Fibroblast of pulmonary artery (primary cell): ENCODE data around the gene MTRF1L.

ENCODE experiments used
- DNase-seq: peaks from one replicate; pipeline ENCODE4 v3.0.0-alpha.2; 2010; ENCODE audit warnings: low read depth
- H3K4me3 ChIP-seq: replicated peaks from 2 replicates; pipeline ENCODE4 v1.5.1; 2011; ENCODE audit warnings: low read depth, mild to moderate bottlenecking, control low read depth, low read length, moderate library complexity
- TF ChIP-seq, protein P1 (sequence below): IDR thresholded peaks from 2 replicates; pipeline ENCODE4 v1.5.1; 2011; ENCODE audit warnings: mild to moderate bottlenecking, control low read depth, low read length, inconsistent platforms; ENCODE audit errors: missing control alignments

The MTRF1L gene

DNA sequence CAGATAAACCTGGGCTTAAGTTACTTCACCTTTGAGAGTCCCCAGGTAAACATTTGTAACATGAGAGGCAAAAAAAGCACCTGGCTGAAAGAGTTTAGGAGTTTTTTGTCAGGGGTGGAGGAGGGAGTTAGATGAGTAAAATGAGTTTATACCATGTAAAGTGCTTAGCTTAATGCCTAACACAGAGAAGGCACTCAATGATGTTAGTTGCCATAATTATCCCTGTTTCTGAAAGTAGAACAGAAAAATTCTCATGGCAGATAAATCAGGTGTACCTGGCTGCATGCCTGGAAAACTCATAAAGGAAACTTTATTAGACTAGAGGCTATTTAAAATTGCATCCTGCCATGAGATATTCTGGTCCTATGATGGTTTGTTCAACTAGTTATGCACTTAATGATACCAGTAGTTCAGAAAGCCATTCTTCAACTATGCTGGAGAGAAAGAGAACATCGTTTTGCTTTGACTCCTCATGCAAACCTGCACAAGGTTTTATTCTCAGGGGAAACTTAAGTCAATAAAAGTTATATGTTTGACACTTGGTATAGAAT is 60.1 kb downstream of the MTRF1L start:
- DNase-seq, result no peak
- no peak overlapping the region for H3K4me3 ChIP-seq
- TF ChIP-seq, protein P1, sequence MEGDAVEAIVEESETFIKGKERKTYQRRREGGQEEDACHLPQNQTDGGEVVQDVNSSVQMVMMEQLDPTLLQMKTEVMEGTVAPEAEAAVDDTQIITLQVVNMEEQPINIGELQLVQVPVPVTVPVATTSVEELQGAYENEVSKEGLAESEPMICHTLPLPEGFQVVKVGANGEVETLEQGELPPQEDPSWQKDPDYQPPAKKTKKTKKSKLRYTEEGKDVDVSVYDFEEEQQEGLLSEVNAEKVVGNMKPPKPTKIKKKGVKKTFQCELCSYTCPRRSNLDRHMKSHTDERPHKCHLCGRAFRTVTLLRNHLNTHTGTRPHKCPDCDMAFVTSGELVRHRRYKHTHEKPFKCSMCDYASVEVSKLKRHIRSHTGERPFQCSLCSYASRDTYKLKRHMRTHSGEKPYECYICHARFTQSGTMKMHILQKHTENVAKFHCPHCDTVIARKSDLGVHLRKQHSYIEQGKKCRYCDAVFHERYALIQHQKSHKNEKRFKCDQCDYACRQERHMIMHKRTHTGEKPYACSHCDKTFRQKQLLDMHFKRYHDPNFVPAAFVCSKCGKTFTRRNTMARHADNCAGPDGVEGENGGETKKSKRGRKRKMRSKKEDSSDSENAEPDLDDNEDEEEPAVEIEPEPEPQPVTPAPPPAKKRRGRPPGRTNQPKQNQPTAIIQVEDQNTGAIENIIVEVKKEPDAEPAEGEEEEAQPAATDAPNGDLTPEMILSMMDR, result no peak

DNA sequence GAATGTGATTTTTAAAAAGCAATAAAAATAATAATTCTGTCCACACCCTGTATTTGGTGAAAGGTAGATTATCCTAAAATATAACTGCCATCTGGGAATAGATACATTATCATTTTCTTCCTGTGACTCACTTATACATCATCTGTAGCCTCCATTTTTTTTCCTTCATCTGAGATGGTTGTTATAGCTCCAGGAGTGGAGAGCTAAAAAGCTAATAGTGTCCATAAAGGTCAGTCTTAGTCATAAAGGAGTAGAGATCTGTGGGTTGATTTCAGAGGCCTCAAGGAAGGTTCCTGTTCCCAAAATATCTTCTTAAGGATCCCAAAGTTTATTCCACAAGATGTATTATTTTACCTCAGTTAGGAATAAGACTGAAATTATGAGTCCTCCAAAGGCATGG is 60.8 kb downstream of the MTRF1L start:
- DNase-seq, result no peak
- TF ChIP-seq, protein P1, result no peak
- H3K4me3 ChIP-seq, result no peak overlapping the region
